H1 (cell line): ENCODE results near the gene PCBP2. TPM values are rescaled to one million over a fixed set of nuclear protein-coding genes. Genes with fewer than 3 reads are reported as not detected.

Experiments used
- CTCF ChIA-PET: fragments of 300-600 bp; sonication (Branson Sonifier 250); formaldehyde crosslinking; loops from one replicate; lab custom pipeline; 2021; ENCODE audit not compliant: partially characterized antibody; lab: Charles Lee
- POLR2A ChIA-PET: fragments of 300-600 bp; sonication (Branson Sonifier 250); formaldehyde crosslinking; loops from one replicate; lab custom pipeline; 2021; ENCODE audit warnings: inconsistent platforms; ENCODE audit not compliant: partially characterized antibody; lab: Charles Lee
- DNase-seq, 2 experiments: peaks; one replicate each; pipeline versions ENCODE4 v3.0.0 to v3.0.0-alpha.2; 2010 to 2022; ENCODE audit warnings: low spot score in 2 of 2, low read depth in 1 of 2, mixed read lengths in 1 of 2
- FAIRE-seq: peaks from 2 replicates; lab custom pipeline; 2011; peaks lifted over from hg19 to GRCh38; lab: Jason Lieb, UNC
- H2AFZ ChIP-seq: 2 replicates; pipeline ENCODE4 v1.8.1; 2012; ENCODE audit warnings: low read length, inconsistent platforms
- H2AK5ac ChIP-seq: 2 replicates; pipeline ENCODE4 v1.6.1; 2013; ENCODE audit warnings: low read depth, low read length
- H2BK120ac ChIP-seq: replicated peaks from 2 replicates; pipeline ENCODE3; 2013; ENCODE audit warnings: low read depth, low read length, inconsistent platforms
- H2BK12ac ChIP-seq: 2 replicates; pipeline ENCODE4 v1.6.1; 2013; ENCODE audit warnings: low read depth, low read length
- H2BK15ac ChIP-seq: 2 replicates; pipeline ENCODE4 v1.6.1; 2013; ENCODE audit warnings: low read length
- H2BK20ac ChIP-seq: 2 replicates; pipeline ENCODE4 v1.6.1; 2013; ENCODE audit warnings: low read length
- H2BK5ac ChIP-seq: 2 replicates; pipeline ENCODE4 v1.6.1; 2013; ENCODE audit warnings: low read depth, low read length
- H3K14ac ChIP-seq: 2 replicates; pipeline ENCODE4 v1.6.1; 2013; ENCODE audit warnings: inconsistent platforms; ENCODE audit not compliant: insufficient read length
- H3K18ac ChIP-seq: 2 replicates; pipeline ENCODE4 v1.6.1; 2013; ENCODE audit warnings: low read length; ENCODE audit errors: extremely low read depth
- H3K23ac ChIP-seq: 2 replicates; pipeline ENCODE4 v1.6.1; 2013; ENCODE audit warnings: inconsistent platforms; ENCODE audit not compliant: insufficient read length
- H3K23me2 ChIP-seq: 2 replicates; pipeline ENCODE4 v1.6.1; 2013; ENCODE audit warnings: low read depth, low read length
- H3K27ac ChIP-seq: 2 replicates; pipeline ENCODE4 v1.6.1; 2011; ENCODE audit warnings: low read depth, low read length, inconsistent platforms
- H3K27me3 ChIP-seq, 4 experiments: replicated peaks in 1 of 4; 1 replicate in 1 of 4; 2 replicates in 3 of 4; pipeline versions ENCODE4 v1.6.1 to v1.8.1; 2011 to 2013; ENCODE audit warnings: low read length in 3 of 4, mild to moderate bottlenecking in 3 of 4, inconsistent platforms in 2 of 4, mixed read lengths in 2 of 4, moderate library complexity in 1 of 4; ENCODE audit not compliant: control insufficient read depth in 3 of 4, insufficient read depth in 3 of 4; ENCODE audit errors: extremely low read depth in 1 of 4
- H3K36me3 ChIP-seq, 4 experiments: 2 replicates each; pipeline versions ENCODE4 v1.6.1 to v1.8.1; 2011 to 2013; ENCODE audit warnings: mild to moderate bottlenecking in 4 of 4, low read length in 3 of 4, moderate library complexity in 2 of 4, control low read depth in 1 of 4, inconsistent platforms in 1 of 4; ENCODE audit not compliant: insufficient read depth in 4 of 4, control insufficient read depth in 2 of 4
- H3K4ac ChIP-seq: replicated peaks from 2 replicates; pipeline ENCODE3; 2013; ENCODE audit warnings: low read length, low read depth, mixed read lengths, inconsistent platforms; ENCODE audit not compliant: insufficient read length
- H3K4me1 ChIP-seq, 4 experiments: replicated peaks in 1 of 4; 1 replicate in 1 of 4; 2 replicates in 3 of 4; pipeline versions ENCODE4 v1.6.1 to v1.8.1; 2011 to 2013; ENCODE audit warnings: low read length in 3 of 4, inconsistent platforms in 2 of 4, mixed read lengths in 1 of 4; ENCODE audit not compliant: insufficient read depth in 4 of 4, control insufficient read depth in 3 of 4
- H3K4me2 ChIP-seq, 2 experiments: 2 replicates each; pipeline versions ENCODE4 v1.6.1 to v1.8.1; 2011 to 2013; ENCODE audit warnings: low read depth in 2 of 2, low read length in 2 of 2, control low read depth in 1 of 2, inconsistent platforms in 1 of 2, mild to moderate bottlenecking in 1 of 2; ENCODE audit not compliant: insufficient read depth in 1 of 2
- H3K4me3 ChIP-seq, 4 experiments: fragments of 200-600, 300-600 bp in 1 of 4; sonication (generic), shearing (Covaris generic), sonication (Bioruptor Twin) in 1 of 4; 2 replicates each; pipeline versions ENCODE4 v1.5.1 to v1.8.1; 2011 to 2016; ENCODE audit warnings: low read length in 4 of 4, low read depth in 3 of 4, control low read depth in 2 of 4, inconsistent platforms in 2 of 4, mild to moderate bottlenecking in 2 of 4, mixed read lengths in 1 of 4, moderate library complexity in 1 of 4; ENCODE audit not compliant: insufficient read depth in 2 of 4; ENCODE audit errors: extremely low read depth in 1 of 4
- H3K56ac ChIP-seq: replicated peaks from 2 replicates; pipeline ENCODE3; 2013; ENCODE audit warnings: low read depth, mild to moderate bottlenecking, mixed read lengths, low read length, inconsistent platforms; ENCODE audit not compliant: insufficient read length
- H3K79me1 ChIP-seq: 2 replicates; pipeline ENCODE4 v1.6.1; 2013; ENCODE audit warnings: low read depth, low read length, control low read depth
- H3K79me2 ChIP-seq, 2 experiments: 2 replicates each; pipeline versions ENCODE4 v1.6.1 to v1.8.1; 2012 to 2013; ENCODE audit warnings: low read length in 2 of 2, mild to moderate bottlenecking in 2 of 2, inconsistent platforms in 1 of 2; ENCODE audit not compliant: insufficient read depth in 2 of 2, control insufficient read depth in 1 of 2
- H3K9ac ChIP-seq, 4 experiments: replicated peaks in 1 of 4; 1 replicate in 1 of 4; 2 replicates in 3 of 4; pipeline versions ENCODE4 v1.6.1 to v1.8.1; 2011 to 2013; ENCODE audit warnings: low read depth in 3 of 4, low read length in 3 of 4, control low read depth in 2 of 4, mild to moderate bottlenecking in 2 of 4, moderate library complexity in 2 of 4, inconsistent platforms in 1 of 4; ENCODE audit errors: extremely low read depth in 1 of 4
- H3K9me3 ChIP-seq, 2 experiments: 2 replicates each; pipeline versions ENCODE4 v1.6.1 to v1.8.1; 2012 to 2013; ENCODE audit warnings: mild to moderate bottlenecking in 2 of 2, moderate library complexity in 2 of 2, control low read depth in 1 of 2, inconsistent platforms in 1 of 2, low read depth in 1 of 2, low read length in 1 of 2, mixed read lengths in 1 of 2; ENCODE audit not compliant: insufficient read depth in 2 of 2
- H4K20me1 ChIP-seq, 2 experiments: replicated peaks in 1 of 2; 2 replicates each; pipeline versions ENCODE3 to v1.8.1; 2011 to 2013; ENCODE audit warnings: inconsistent platforms in 2 of 2, low read length in 2 of 2, mild to moderate bottlenecking in 1 of 2; ENCODE audit not compliant: insufficient read depth in 2 of 2, control insufficient read depth in 1 of 2
- H4K5ac ChIP-seq: 2 replicates; pipeline ENCODE4 v1.6.1; 2013; ENCODE audit warnings: low read length, low read depth, mixed read lengths, inconsistent platforms; ENCODE audit not compliant: insufficient read length
- H4K8ac ChIP-seq: 2 replicates; pipeline ENCODE4 v1.8.0; 2013; ENCODE audit warnings: mild to moderate bottlenecking, moderate library complexity, low read length, inconsistent platforms; ENCODE audit not compliant: insufficient read depth; ENCODE audit errors: extremely low read depth
- H4K91ac ChIP-seq: replicated peaks from 2 replicates; pipeline ENCODE3; 2013; ENCODE audit warnings: low read length, mixed read lengths, inconsistent platforms; ENCODE audit not compliant: insufficient read length
- ASH2L ChIP-seq: fragments of 200-600, 300-600 bp; sonication (generic); IDR thresholded peaks from one replicate; pipeline ENCODE4 v1.7.1; 2017; ENCODE audit warnings: low read length
- CBX8 ChIP-seq: fragments of 300-800, 300-1000 bp; sonication (generic); IDR thresholded peaks from 2 replicates; pipeline ENCODE4 v1.7.1; 2016; ENCODE audit warnings: low read depth, low read length, borderline replicate concordance
- CHD1 ChIP-seq: IDR thresholded peaks from 2 replicates; pipeline ENCODE4 v1.6.1; 2012; ENCODE audit warnings: low read depth, low read length, improper control_type of control experiment
- EP300 ChIP-seq, 2 experiments: IDR thresholded peaks; 1 replicate in 1 of 2; 2 replicates in 1 of 2; pipeline ENCODE4 v1.6.1; 2011 to 2012; ENCODE audit warnings: low read depth in 2 of 2, low read length in 2 of 2, mild to moderate bottlenecking in 2 of 2, borderline replicate concordance in 1 of 2, inconsistent platforms in 1 of 2, moderate library complexity in 1 of 2
- FOSL1 ChIP-seq: IDR thresholded peaks from 2 replicates; pipeline ENCODE4 v1.6.1; 2011; ENCODE audit warnings: mild to moderate bottlenecking, low read depth, low read length, moderate library complexity; ENCODE audit not compliant: insufficient read depth
- HDAC6 ChIP-seq: IDR thresholded peaks from one replicate; pipeline ENCODE4 v1.7.1; 2012; ENCODE audit warnings: low read depth, mild to moderate bottlenecking, inconsistent platforms, low read length, moderate library complexity
- KDM4A ChIP-seq: IDR thresholded peaks from one replicate; pipeline ENCODE4 v1.7.1; 2012; ENCODE audit warnings: low read depth, mild to moderate bottlenecking, moderate library complexity, low read length, inconsistent platforms; ENCODE audit not compliant: severe bottlenecking
- NANOG ChIP-seq: IDR thresholded peaks from 2 replicates; pipeline ENCODE4 v1.6.1; 2011; ENCODE audit warnings: low read length, low read depth, mild to moderate bottlenecking, inconsistent platforms; ENCODE audit not compliant: insufficient read depth, poor library complexity, severe bottlenecking
- RNF2 ChIP-seq: fragments of 200-900, 300-1000 bp; sonication (generic); IDR thresholded peaks from 2 replicates; pipeline ENCODE4 v1.7.1; 2016; ENCODE audit warnings: borderline replicate concordance, low read depth, mild to moderate bottlenecking, antibody characterized with exemption, low read length; ENCODE audit not compliant: poor library complexity, severe bottlenecking; ENCODE audit errors: missing control alignments
- SUZ12 ChIP-seq: fragments of 200-600 bp; sonication (generic); IDR thresholded peaks from 2 replicates; pipeline ENCODE4 v1.6.1; 2012; ENCODE audit warnings: mild to moderate bottlenecking, inconsistent platforms, low read length, moderate library complexity, mixed read lengths
- TBP ChIP-seq: IDR thresholded peaks from 2 replicates; pipeline ENCODE4 v1.6.1; 2011; ENCODE audit warnings: low read depth, low read length, improper control_type of control experiment
- TEAD4 ChIP-seq: IDR thresholded peaks from 2 replicates; pipeline ENCODE4 v1.6.1; 2012; ENCODE audit warnings: low read depth, low read length, inconsistent platforms, mixed read lengths
- WGBS, 2 experiments: shearing (Covaris generic) in 1 of 2; methylation state at CpG; one replicate each; pipeline versions ENCODE4 v1.1.6 to v1.1.7; 2013 to 2015; ENCODE audit warnings: low lambda C conversion rate in 2 of 2, mixed read lengths in 2 of 2, inconsistent platforms in 1 of 2, low coverage in 1 of 2, missing lambda C conversion rate in 1 of 2; ENCODE audit not compliant: insufficient replicate concordance in 2 of 2, insufficient coverage in 1 of 2, insufficient read length in 1 of 2; ENCODE audit errors: extremely low coverage in 1 of 2, missing lambda C conversion rate in 1 of 2; 5-methylcytosine and 5-hydroxymethylcytosine counted together
- polyA plus RNA-seq, 7 experiments: library from polyadenylated mRNA; depleted of rRNA in 3 of 7; stranded (reverse) in 5 of 7; unstranded in 2 of 7; fragments of >200 nt in 5 of 7; fragments of 200-250 nt in 2 of 7; gene quantifications; 1 replicate in 5 of 7; 2 replicates in 1 of 7; 4 replicates in 1 of 7; pipeline versions ENCODE4 v1.2.1 to v1.2.3, GENCODE V29; 2011 to 2013; ENCODE audit warnings: missing spikeins in 2 of 7, mixed read lengths in 2 of 7
- total RNA-seq: library from RNA; stranded (reverse); fragmentation: NEBNext Ultra II Directional; extraction: Animal tissue kit (Norgen Biotek cat#: 25700); gene quantifications from 2 replicates; pipeline ENCODE4 v1.2.1, GENCODE V29; 2021
- TF ChIP-seq, protein P1 (sequence below): IDR thresholded peaks from 2 replicates; pipeline ENCODE4 v1.6.1; 2012; ENCODE audit warnings: inconsistent platforms

The PCBP2 gene
- total and polyA plus RNA-seq, 2 of the 8 experiments (the other 6 are each of a cell fraction or from before 2014, with no cell fraction given): 470 to 1,123 TPM

- H3K23me2 ChIP-seq: peaks cover 5% of the 10 kb centered on the region
- no peak overlapping the region for H3K18ac ChIP-seq
- H2AK5ac ChIP-seq: no peak overlapping the region
- H3K4me1 ChIP-seq: peaks cover 0 to 9% (median 7%) of the 10 kb centered on the region in 4 experiments; a peak in 6 of 7 replicates
- H3K27ac ChIP-seq: no peak overlapping the region
- H2BK120ac ChIP-seq: no peak overlapping the region
- no peak overlapping the region for H2BK5ac ChIP-seq
- CTCF ChIA-PET: interaction anchor here (1.2 to 3.9 kb wide), 4 partner anchors 13 to 185 kb away, joined by 3 to 10 read pairs (median 6); partner anchors contain the start of gene AAAS
- H3K79me1 ChIP-seq: peaks cover 8% of the 10 kb centered on the region
- peaks cover 9 to 23% (median 14%) of the 10 kb centered on the region in 4 experiments; a peak in 7 of 8 replicates for H3K36me3 ChIP-seq
- H4K20me1 ChIP-seq: peaks cover 0 to 4% of the 10 kb centered on the region in 2 experiments
- H4K5ac ChIP-seq: no peak overlapping the region
- no peak for DNase-seq
- H3K4ac ChIP-seq: no peak overlapping the region
- H3K14ac ChIP-seq: no peak overlapping the region
- no peaks in the 10 kb centered on the region for H3K27me3 ChIP-seq
- H2BK12ac ChIP-seq: no peak overlapping the region
- no peak overlapping the region for H3K9ac ChIP-seq
- H2BK20ac ChIP-seq: no peak overlapping the region
- H2AFZ ChIP-seq: no peak overlapping the region
- H3K79me2 ChIP-seq: peaks cover 0 to 12% of the 10 kb centered on the region in 2 experiments; a peak in 2 of 4 replicates
- no peak for FAIRE-seq
- H4K8ac ChIP-seq: no peak overlapping the region
- no peak overlapping the region for H3K4me3 ChIP-seq
- POLR2A ChIA-PET: interaction anchor here (2.0 to 67.0 kb wide), 2 partner anchors 9 to 38 kb away, joined by 10 to 3397 read pairs; partner anchors contain the start of genes PCBP2 and PRR13
- H2BK15ac ChIP-seq: no peak overlapping the region
- no peak overlapping the region for H4K91ac ChIP-seq
- H3K56ac ChIP-seq: no peak overlapping the region
- no peak overlapping the region for H3K23ac ChIP-seq
- H3K4me2 ChIP-seq: no peak overlapping the region
- no peaks in the 10 kb centered on the region for H3K9me3 ChIP-seq
- 96% methylated on average over 2 of the region's 2 CpGs; no CpG with 5 or more reads in 1 of the 2 experiments for WGBS, 2 experiments
- no peak for TF ChIP-seq NANOG
- no peak for TF ChIP-seq ASH2L
- no peak for TF ChIP-seq CBX8
- no peak for TF ChIP-seq EP300 (IDR thresholded peaks at IDR 0.05; ENCODE audit: borderline replicate concordance in 1 of 2, low read depth in 2 of 2, low read length in 2 of 2)
- no peak for TF ChIP-seq CHD1
- no peak for TF ChIP-seq TBP
- no peak for TF ChIP-seq SUZ12
- no peak for TF ChIP-seq RNF2
- TF ChIP-seq HDAC6: no peak
- TF ChIP-seq, protein P1, sequence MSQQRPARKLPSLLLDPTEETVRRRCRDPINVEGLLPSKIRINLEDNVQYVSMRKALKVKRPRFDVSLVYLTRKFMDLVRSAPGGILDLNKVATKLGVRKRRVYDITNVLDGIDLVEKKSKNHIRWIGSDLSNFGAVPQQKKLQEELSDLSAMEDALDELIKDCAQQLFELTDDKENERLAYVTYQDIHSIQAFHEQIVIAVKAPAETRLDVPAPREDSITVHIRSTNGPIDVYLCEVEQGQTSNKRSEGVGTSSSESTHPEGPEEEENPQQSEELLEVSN: no peak
- no peak for TF ChIP-seq FOSL1
- no peak for TF ChIP-seq TEAD4
- TF ChIP-seq KDM4A: no peak
Measured at GRCh38 chr12:53506450-53506785, 54.5 kb downstream of the PCBP2 start.
